UCSD-AML1 (cell line): ENCODE measurements around the gene FNBP1.
"Not testable (repeated sequence)": the region's sequence is repeated elsewhere in the genome, so short reads cannot be mapped to it uniquely, and the experiment has no call there.

Source experiments
- DNase-seq: peaks from one replicate; lab custom pipeline; 2025; ENCODE audit not compliant: unreplicated experiment; lab: John Stamatoyannopoulos, UW

FNBP1 gene

GRCh38 chr9:129962889-129963703, 79.9 kb downstream of the FNBP1 start:
- no peak for DNase-seq

GRCh38 chr9:129962451-129962864, 80.5 kb downstream of the FNBP1 start:
- no peak for DNase-seq

- no peak for DNase-seq
These were observed 84.2 kb downstream of the FNBP1 start for GRCh38 chr9:129958796-129959195.

GRCh38 chr9:129954868-129955550, 88.0 kb downstream of the FNBP1 start:
- DNase-seq, result no peak

GRCh38 chr9:129953736-129954135, 89.3 kb downstream of the FNBP1 start:
- no peak for DNase-seq

- DNase-seq, result no peak
These were observed 90.7 kb downstream of the FNBP1 start for GRCh38 chr9:129952337-129952736.

- DNase-seq, result no peak
These were observed 93.2 kb downstream of the FNBP1 start for GRCh38 chr9:129949821-129950220.

- DNase-seq, result not testable (repeated sequence)
These were observed 94.4 kb downstream of the FNBP1 start for GRCh38 chr9:129948626-129949025.

GRCh38 chr9:129946246-129946995, 96.6 kb downstream of the FNBP1 start:
- DNase-seq, result no peak

- DNase-seq, result no peak
These were observed 97.7 kb downstream of the FNBP1 start for GRCh38 chr9:129945314-129945713.

GRCh38 chr9:129944506-129945116, 98.4 kb downstream of the FNBP1 start:
- no peak for DNase-seq

- no peak for DNase-seq
These were observed 103.6 kb downstream of the FNBP1 start for GRCh38 chr9:129939431-129939830.

GRCh38 chr9:129938291-129938979, 104.6 kb downstream of the FNBP1 start:
- no peak for DNase-seq

- not testable (repeated sequence) for DNase-seq
These were observed 105.1 kb downstream of the FNBP1 start for GRCh38 chr9:129937879-129938278.

- DNase-seq, result no peak
These were observed 106.8 kb downstream of the FNBP1 start for GRCh38 chr9:129936222-129936621.

GRCh38 chr9:129934780-129935179, 108.2 kb downstream of the FNBP1 start:
- no peak for DNase-seq

- no peak for DNase-seq
These were observed 108.9 kb downstream of the FNBP1 start for GRCh38 chr9:129934041-129934591.

GRCh38 chr9:129933185-129934040, 109.6 kb downstream of the FNBP1 start:
- DNase-seq, result no peak
